ENCODE measurements around the gene PNMA6E.

Gene PNMA6E

GRCh38 chrX:153434801-153435200, 33.7 kb upstream of the PNMA6E start:
- no peak for DNase-seq

- DNase-seq, result no peak
Measured at GRCh38 chrX:153433781-153434285, 32.7 kb upstream of the PNMA6E start.

- DNase-seq, result no peak
Measured at GRCh38 chrX:153433161-153433680, 32.1 kb upstream of the PNMA6E start.

GRCh38 chrX:153430796-153431195, 29.6 kb upstream of the PNMA6E start:
- DNase-seq, result no peak

- no peak for DNase-seq
Measured at GRCh38 chrX:153426204-153426603, 25.1 kb upstream of the PNMA6E start.

GRCh38 chrX:153423652-153424051, 22.5 kb upstream of the PNMA6E start:
- no peak for DNase-seq

GRCh38 chrX:153421856-153422255, 20.7 kb upstream of the PNMA6E start:
- no peak for DNase-seq

- no peak for DNase-seq
Measured at GRCh38 chrX:153420851-153421599, 19.9 kb upstream of the PNMA6E start.

- DNase-seq, result no peak
Measured at GRCh38 chrX:153417637-153418036, 16.5 kb upstream of the PNMA6E start.

- DNase-seq, result no peak
Measured at GRCh38 chrX:153416781-153417450, 15.8 kb upstream of the PNMA6E start.

GRCh38 chrX:153414856-153415510, 13.8 kb upstream of the PNMA6E start:
- DNase-seq, result no peak

GRCh38 chrX:153413731-153414130, 12.6 kb upstream of the PNMA6E start:
- no peak for DNase-seq

- no peak for DNase-seq
Measured at GRCh38 chrX:153412746-153413720, 11.9 kb upstream of the PNMA6E start.

- peak; percentile 67 for DNase-seq
Measured at GRCh38 chrX:153411988-153412574, 10.9 kb upstream of the PNMA6E start.

GRCh38 chrX:153411255-153411987, 10.3 kb upstream of the PNMA6E start, which contains the start of gene ZFP92:
Gene ZFP92, plus strand, starts transcription at chrX:153411472. Its CDS starts 6,851 bp downstream, at chrX:153418323.
- DNase-seq, result no peak

- no peak for DNase-seq
Measured at GRCh38 chrX:153410888-153411254, 9.7 kb upstream of the PNMA6E start.

GRCh38 chrX:153410373-153410772, 9.2 kb upstream of the PNMA6E start:
- no peak for DNase-seq

GRCh38 chrX:153409414-153410101, 8.4 kb upstream of the PNMA6E start:
- no peak for DNase-seq

GRCh38 chrX:153408871-153409351, 7.8 kb upstream of the PNMA6E start:
- no peak for DNase-seq

GRCh38 chrX:153408221-153408721, 7.1 kb upstream of the PNMA6E start:
- DNase-seq, result no peak

Measured in NCI-H1105 (cell line).